GM18909 (cell line): Measurements from ENCODE around the gene TRIM54.

Experiments
- ATAC-seq: cut with Tn5 transposase; IDR thresholded peaks from one replicate; pipeline ENCODE4 v1.9.1; 2021; ENCODE audit warnings: mild to moderate bottlenecking; ENCODE audit not compliant: unreplicated experiment, poor library complexity

Gene TRIM54, protein sequence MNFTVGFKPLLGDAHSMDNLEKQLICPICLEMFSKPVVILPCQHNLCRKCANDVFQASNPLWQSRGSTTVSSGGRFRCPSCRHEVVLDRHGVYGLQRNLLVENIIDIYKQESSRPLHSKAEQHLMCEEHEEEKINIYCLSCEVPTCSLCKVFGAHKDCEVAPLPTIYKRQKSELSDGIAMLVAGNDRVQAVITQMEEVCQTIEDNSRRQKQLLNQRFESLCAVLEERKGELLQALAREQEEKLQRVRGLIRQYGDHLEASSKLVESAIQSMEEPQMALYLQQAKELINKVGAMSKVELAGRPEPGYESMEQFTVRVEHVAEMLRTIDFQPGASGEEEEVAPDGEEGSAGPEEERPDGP

DNA sequence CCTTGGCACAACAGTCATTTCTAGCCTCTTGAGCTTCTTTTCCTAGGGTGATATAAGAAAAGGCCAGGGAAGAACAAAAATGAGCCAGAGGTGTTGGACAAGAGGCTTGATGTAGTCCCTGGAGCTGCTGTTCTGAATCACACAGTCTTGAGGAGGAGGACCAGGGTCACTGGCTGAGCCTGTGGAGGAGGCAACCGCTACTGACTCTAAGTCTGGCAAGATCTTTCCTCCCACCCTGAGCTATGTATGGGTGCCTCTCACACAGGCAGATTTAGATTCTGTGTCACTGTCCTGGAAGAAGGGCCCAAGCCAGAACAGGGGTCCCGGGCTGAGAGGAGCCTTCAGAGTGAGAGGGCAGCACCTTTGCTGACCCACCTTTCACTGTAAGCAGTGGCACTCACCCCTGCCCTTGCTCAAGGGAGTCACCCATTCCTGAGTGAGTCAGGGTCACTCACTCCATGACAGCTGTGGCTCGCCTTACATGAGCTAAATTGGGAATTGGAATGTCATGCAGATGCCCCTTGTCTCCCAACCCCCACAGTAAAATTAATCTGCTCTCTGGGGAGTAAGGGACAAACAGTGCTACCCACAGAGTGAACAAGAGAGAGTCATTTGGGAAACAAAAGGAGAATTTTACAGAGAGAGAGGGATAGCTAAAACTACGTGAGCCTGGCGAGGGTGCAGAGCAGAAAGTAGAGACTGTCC is at the start of gene TRIM54:
Gene TRIM54, plus strand, starts transcription at position 575 of the 705 bp plus-strand sequence. CDS start 303 bp downstream, outside the sequence.
- no peak for ATAC-seq

DNA sequence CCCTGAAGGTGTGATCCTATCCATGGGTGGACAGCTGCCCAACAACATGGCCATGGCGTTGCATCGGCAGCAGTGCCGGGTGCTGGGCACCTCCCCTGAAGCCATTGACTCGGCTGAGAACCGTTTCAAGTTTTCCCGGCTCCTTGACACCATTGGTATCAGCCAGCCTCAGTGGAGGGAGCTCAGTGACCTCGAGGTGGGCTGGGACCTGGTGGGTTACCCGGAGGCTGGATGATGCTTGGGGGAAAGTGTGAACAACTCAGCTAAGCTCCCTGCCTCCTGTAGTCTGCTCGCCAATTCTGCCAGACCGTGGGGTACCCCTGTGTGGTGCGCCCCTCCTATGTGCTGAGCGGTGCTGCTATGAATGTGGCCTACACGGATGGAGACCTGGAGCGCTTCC is 48.9 kb upstream of the TRIM54 start:
- ATAC-seq: no peak

DNA sequence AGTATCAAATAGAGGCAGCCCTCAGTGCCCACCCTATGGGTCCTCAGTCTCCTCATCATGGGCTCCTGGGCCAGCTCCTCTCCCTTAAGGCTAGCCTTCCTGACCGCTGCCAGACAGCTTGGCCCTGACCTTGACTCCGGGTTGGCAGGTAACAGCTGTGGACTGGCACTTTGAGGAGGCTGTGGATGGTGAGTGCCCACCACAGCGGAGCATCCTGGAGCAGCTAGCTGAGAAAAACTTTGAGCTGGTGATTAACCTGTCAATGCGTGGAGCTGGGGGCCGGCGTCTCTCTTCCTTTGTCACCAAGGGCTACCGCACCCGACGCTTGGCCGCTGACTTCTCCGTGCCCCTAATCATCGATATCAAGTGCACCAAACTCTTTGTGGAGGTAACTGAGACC is 46.1 kb upstream of the TRIM54 start:
- ATAC-seq: no peak

DNA sequence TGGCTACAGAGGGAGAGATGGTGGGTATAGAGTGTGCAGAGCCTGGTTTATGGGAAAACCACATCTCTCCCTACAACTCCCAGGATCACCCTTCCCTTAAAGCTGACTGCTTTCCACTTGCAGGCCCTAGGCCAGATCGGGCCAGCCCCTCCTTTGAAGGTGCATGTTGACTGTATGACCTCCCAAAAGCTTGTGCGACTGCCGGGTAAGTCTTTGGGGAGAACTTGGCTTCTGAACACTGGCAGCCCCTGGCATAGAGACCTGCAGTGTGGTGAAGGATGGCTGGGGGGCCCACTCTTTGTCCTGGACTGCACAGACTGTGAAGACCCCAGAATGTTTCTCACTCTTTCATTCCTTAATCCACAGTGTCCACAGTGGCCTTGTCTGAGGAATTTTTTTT is 45.6 kb upstream of the TRIM54 start:
- ATAC-seq: no peak

DNA sequence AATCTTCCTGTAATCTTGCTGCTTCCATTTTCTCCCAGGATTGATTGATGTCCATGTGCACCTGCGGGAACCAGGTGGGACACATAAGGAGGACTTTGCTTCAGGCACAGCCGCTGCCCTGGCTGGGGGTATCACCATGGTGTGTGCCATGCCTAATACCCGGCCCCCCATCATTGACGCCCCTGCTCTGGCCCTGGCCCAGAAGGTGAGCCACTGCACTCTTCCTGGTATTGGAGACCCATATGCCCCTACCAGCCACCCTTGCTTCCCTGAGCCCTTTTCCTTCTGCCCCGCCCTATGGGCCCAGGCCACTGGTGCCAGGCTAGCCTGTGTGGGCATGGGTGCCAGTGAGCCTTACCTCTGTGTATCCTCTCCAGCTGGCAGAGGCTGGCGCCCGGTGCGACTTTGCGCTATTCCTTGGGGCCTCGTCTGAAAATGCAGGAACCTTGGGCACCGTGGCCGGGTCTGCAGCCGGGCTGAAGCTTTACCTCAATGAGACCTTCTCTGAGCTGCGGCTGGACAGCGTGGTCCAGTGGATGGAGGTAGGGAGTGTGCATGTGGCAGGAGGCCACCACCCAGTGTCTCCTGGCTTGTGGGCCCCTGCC is 44.8 kb upstream of the TRIM54 start:
- no peak for ATAC-seq

DNA sequence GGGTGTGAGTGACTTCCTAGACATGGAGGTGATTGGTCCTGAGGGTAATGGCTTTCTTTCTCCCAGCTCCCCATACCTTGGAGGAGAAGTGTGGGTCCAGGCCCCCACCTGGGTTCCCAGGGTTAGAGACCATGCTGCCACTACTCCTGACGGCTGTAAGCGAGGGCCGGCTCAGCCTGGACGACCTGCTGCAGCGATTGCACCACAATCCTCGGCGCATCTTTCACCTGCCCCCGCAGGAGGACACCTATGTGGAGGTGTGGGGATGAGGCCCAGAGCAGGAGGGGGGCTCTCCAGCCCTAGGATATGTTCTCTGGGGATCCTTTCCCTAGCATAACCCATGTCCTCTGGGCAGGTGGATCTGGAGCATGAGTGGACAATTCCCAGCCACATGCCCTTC is 43.3 kb upstream of the TRIM54 start:
- ATAC-seq: no peak

DNA sequence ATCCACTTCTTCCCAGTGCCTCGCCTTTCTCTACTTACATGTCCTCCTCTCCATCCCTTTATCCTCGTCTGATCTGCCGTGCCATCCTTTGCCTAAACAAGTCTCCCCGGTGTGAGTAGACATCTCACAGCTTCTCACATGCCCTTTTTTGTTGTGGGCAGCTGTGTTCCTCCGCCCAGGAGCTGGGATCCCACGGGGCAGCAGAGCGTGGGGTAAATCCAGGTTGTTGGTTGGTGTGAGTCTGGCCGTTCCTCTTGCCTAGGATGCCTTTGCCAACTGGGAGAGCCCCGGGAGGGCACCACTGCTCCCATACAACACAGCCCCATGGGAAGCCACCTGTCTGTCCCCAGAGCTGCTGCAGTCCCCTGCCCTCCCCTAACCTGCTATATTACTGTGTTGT is 41.8 kb upstream of the TRIM54 start:
- ATAC-seq: no peak

DNA sequence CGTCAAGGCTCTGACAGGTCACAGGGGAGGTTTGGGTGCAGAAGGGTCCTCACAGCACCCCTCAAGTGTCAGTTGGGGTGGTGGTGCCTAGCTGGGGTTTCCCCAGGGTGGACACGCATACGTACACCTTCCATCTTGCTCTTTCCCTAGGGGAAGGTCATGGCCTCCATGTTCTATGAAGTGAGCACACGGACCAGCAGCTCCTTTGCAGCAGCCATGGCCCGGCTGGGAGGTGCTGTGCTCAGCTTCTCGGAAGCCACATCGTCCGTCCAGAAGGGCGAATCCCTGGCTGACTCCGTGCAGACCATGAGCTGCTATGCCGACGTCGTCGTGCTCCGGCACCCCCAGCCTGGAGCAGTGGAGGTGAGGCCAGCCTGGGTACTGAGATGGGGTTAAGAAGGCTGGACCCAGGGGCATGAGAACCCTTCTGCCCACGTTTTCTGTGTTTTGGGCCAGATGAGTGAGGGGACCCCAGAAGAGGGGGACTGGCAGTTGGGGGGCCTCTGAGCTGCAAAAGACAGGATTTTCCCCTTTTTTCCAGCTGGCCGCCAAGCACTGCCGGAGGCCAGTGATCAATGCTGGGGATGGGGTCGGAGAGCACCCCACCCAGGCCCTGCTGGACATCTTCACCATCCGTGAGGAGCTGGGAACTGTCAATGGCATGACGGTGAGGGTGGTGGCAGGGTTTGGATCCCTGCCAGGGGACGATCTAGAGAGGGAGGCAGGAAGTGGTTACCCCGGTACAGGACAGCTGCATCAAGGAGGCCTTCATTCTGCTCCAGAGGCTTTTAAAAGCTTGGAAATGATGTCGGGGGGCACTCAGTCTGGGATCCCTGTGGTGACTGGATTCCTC is 40.2 kb upstream of the TRIM54 start:
- no peak for ATAC-seq

DNA sequence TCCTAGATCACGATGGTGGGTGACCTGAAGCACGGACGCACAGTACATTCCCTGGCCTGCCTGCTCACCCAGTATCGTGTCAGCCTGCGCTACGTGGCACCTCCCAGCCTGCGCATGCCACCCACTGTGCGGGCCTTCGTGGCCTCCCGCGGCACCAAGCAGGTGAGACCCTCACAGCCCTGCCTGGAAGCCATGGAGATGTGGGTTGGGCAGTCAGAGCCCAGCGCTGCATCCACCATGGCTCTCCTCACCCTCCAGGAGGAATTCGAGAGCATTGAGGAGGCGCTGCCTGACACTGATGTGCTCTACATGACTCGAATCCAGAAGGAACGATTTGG is 39.6 kb upstream of the TRIM54 start:
- ATAC-seq: no peak

DNA sequence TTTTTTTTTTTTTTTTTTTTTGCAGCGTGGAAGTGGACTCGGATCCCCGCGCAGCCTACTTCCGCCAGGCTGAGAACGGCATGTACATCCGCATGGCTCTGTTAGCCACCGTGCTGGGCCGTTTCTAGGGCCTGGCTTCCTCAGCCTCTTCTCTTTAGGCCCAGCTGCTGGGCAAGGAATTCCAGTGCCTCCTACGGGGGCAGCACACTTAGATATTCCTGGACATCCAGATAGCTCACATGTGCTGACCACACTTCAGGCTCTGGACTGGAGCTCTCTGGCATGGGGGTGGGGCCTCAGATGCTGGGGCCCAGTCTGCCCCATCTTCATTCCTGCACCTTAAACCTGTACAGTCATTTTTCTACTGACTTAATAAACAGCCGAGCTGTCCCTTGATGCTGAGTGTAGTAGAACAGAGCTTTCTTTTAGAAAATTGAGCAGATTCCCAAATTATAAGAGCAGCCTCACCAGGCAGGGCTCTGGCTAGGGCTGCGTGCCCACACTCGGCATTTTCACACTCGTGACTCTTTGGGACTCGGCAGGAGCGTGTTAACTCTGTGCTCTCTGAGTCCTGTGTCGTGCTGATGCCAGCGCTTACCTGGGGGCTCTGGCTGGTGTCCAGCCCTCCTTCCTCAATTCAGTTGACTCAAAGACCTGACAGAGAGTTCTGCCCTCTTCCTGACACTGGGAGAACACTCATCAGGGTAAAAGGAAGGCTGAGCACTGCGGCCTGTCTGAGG is 38.7 kb upstream of the TRIM54 start:
- no peak for ATAC-seq

DNA sequence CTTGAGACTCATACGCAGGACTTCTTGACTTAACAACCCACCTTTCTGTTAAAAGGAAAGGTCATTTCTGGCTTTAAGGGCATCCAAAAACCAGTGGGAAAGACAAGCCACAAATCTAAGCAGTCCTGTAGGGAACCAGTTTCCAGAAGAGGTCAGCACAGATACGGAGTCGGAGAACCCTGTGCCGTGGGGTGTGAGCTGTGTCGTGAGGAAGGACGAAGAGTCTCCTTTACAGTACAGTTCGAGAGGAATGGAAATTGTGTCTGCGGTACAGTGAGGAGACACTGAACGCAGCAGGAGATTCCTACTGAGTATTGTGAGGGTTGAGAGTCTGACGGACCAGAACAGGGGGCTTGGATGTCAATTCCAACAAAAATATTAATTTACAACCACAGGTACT is 37.1 kb upstream of the TRIM54 start:
- no peak for ATAC-seq

DNA sequence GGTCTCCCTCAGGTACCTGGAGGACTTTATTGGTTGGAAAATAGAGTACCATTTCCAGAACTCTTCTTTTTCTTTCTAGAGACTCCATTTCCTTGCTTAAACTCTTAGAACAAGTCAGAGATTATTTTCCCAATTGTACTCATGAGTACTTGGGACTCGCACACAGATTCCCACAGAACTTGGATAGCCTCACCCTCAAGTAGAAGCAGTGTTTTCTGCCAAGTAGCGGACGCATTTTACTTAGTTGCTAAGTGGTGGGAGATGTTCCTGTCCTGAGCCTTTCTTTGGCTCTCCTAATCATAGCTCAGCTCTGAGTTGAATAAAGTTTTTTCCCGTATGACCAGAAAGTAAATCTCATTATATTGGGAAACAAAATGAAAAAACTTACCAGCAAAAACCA is 36.6 kb upstream of the TRIM54 start:
- ATAC-seq: no peak

DNA sequence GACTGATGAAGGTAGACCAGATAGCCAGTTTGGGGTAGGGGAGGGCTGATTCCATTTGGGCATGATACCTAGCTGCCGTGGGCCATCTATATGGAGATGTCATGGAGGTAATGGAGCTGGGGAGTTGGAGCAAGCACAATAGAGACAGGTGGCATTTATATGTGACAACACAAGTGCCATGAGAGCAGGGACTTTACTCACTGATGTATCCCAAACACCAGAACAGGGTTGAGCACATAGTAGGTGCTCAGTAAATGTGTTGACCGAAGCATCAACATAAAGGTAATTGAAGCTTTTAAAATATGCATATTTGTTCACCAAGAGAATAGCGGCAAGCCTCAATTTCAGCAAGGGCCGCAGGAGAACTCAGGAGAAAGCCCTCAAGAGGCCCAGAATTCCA is 34.3 kb upstream of the TRIM54 start:
- no peak for ATAC-seq

DNA sequence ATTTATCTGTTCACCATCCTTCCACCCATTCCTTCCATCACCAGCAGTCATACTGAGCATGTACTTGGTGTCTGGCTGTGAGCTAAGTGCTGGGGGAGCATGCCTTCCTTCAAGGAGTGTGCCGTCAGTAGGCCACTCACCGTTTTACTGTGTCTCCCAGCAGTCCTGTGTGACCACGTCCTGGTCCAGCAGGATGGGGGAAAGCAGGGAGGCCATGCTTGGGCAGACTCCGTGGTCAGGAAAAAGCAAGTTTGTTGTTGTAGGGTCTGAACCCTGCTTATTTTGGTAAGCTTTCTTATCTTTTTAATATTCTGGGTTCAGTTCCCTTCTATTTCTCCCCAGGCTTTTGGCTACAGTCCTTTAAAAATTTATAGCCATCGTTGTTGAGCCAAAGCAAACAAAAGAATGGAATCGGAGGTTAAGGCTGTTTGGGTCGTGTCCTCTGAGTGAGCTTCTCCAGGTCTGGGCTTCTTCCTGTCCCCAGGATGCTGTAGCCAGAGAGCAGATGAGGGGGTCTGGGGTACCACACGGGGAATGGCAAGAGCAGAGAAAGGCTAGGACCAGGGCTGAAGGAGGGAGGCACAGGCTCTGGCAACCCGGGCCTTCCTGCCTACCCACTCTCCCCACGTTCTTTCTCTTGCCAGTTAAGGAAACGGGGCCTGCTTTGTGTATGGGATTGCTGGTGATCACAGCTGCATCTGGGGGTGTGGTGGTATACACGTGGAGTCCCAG is 32.9 kb upstream of the TRIM54 start:
- no peak for ATAC-seq

DNA sequence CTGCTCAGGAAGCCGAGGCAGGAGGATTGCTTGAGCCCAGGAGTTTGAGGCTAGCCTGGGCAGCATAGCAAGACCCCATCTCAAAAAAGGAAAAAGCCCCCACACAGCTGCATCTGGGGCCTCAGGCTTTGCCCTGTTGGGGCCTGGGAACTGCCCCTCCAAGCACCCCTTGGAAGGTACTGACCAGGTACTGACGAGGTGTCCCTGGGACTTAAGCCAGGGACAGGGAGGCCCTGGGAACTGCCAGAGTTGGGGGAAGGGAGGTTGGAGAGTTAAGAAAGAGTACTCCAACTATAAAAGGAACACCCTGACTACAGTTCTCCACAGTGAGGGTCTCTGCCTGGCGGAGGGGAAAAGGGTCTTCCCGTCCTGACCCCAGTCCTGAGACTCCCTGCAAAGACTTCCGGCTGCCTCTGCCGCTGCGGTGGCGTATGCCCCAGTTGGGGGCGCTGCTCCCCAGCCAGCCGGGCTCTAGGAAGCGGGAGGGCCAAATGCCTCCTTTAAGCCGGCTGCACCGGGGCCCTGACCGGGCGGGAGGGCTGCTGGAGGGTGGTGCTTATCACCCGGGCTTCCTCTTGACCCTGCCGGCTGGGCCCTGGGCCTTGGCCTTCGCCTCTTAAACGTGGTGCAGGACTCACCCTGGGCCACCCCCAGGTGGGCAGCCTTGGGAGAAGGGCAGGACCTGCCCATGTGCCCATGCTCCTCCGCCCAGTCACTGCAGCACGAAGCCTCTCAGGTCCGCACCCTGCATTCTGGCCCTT is 32.2 kb upstream of the TRIM54 start:
- ATAC-seq: no peak

DNA sequence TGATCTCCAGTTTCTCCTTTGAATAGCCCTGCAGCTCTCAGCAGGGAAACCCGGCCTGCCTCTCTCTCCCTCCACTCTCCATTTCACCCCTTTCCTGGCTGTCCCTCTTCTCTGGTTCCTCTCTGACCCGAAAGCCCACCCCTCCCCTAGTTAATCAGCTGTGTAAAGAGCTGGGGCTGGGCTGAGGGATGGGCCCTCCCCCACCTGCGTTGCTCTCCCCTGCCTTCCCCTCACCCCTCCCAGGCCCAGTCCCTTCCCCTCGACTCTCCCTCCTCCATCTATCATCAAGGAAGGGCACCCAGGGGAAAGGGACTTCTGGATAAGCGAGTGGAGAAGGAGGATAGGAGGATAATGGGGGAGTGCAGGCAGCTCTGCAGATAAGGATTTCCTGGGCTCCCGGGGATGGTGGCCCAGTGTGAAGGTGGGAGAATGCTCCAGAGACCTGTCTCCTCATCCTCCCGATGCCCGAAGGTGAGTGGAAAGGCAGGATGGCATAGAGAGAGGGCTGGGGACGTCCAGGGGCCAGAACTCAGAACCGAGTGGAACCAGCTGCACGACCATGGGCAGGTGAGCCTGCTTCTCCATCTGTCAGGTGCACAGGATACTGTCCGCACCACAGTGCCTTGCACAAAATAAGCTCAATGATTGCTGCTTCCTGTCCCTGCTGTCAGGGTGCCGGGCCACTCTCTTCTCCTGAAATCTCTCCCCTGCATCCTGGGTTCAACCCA is 31.4 kb upstream of the TRIM54 start:
- ATAC-seq: no peak

DNA sequence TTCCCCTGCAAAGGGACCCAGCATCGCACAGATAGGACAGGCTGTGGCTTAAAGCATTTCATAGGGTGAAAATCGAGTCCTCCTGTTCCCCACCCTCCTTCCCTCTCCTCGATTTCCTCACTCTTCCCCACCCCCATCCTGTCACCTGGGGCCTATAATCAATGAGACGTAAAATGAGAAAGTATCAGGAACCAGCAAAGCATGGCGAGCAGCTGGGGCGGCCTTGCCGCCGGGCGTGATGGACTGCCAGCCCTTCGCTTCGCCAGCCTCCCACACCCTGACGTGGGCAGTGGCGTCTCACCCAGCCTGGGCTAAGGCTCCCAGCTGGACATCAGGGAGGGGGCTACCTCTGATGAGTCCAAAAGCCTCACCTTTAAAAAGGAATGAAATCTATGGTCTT is 30.5 kb upstream of the TRIM54 start:
- ATAC-seq: no peak

DNA sequence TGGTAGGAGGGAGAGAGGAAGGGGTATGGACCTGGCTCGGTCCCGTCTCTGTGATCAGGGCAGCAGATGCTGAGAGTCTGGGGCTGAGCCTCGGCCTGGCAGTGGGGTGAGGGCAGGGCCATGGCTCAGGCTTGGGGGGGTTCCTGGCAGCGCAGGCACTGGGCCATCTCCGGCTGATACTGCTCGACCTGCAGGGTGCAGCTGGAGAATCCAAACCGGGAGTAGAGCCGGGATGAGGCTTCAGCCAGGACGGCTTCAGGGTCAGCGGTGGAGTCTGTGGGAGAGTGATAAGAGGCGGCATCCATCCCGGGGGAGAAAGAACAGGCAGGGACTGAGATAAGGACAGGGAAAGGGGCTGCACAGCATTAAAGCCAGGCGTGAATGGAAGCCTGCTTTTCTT is 27.0 kb upstream of the TRIM54 start:
- ATAC-seq: no peak
